ENCODE measurements around the gene TXN2.

DNA sequence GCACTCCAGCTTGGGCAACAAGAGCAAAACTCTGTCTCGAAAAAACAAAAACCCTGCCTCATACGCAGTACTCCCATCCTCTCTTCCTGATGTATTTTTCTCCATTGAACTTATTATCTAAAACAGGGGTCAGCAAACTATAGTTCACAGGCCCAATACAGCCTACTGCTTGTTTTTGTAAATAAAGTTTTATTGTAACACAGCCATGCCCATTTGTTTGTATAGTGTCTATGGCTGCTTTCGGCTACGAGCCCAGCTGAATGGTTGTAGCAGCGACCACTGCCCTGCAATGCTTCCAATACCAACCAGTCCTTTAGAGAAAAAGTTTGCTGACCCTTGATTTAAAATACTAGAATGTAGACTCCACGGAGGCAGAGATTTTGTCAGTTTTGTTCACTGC lies 6.1 kb downstream of the TXN2 start:
- TF ChIP-seq, protein P1, sequence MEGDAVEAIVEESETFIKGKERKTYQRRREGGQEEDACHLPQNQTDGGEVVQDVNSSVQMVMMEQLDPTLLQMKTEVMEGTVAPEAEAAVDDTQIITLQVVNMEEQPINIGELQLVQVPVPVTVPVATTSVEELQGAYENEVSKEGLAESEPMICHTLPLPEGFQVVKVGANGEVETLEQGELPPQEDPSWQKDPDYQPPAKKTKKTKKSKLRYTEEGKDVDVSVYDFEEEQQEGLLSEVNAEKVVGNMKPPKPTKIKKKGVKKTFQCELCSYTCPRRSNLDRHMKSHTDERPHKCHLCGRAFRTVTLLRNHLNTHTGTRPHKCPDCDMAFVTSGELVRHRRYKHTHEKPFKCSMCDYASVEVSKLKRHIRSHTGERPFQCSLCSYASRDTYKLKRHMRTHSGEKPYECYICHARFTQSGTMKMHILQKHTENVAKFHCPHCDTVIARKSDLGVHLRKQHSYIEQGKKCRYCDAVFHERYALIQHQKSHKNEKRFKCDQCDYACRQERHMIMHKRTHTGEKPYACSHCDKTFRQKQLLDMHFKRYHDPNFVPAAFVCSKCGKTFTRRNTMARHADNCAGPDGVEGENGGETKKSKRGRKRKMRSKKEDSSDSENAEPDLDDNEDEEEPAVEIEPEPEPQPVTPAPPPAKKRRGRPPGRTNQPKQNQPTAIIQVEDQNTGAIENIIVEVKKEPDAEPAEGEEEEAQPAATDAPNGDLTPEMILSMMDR (IDR thresholded peaks at IDR 0.05), result no peak
- TF ChIP-seq POLR2A (IDR thresholded peaks at IDR 0.05), result no peak

Measured in Peyer's patch (tissue), 4 donors.